Body of pancreas (tissue), 4 donors: ENCODE data around the gene PTPRN2.

Source experiments
- CTCF ChIP-seq, 7 experiments: fragments of 450-650 bp in 4 of 7; fragments of 200-600 bp in 3 of 7; sonication (generic) in 3 of 7; IDR thresholded peaks; one replicate each; pipeline ENCODE4 v1.5.1; 2016 to 2019; ENCODE audit warnings: antibody characterized with exemption in 7 of 7
- POLR2A ChIP-seq, 3 donors: fragments of 450-650 bp; IDR thresholded peaks; one replicate each; pipeline ENCODE4 v1.6.1; 2016; ENCODE audit warnings: antibody characterized with exemption in 3 of 3, mild to moderate bottlenecking in 2 of 3

- no peak for TF ChIP-seq CTCF (IDR thresholded peaks at IDR 0.05)
- no peak for TF ChIP-seq POLR2A (IDR thresholded peaks at IDR 0.05)
These were observed 108.0 kb downstream of the PTPRN2 start for GRCh38 chr7:158479664-158480025.
